Brain pericyte (primary cell): ENCODE measurements around the gene HERC4.
"Not testable (repeated sequence)": the region's sequence is repeated elsewhere in the genome, so short reads cannot be mapped to it uniquely, and the experiment has no call there.

Source experiments
- DNase-seq: peaks from one replicate; pipeline ENCODE4 v3.0.0-alpha.2; 2012; ENCODE audit warnings: low read depth, low spot score

Gene HERC4

GRCh38 chr10:68047122-68047521, 28.0 kb downstream of the HERC4 start:
- DNase-seq: no peak

- DNase-seq: no peak
Measured at GRCh38 chr10:68046642-68047041, 28.4 kb downstream of the HERC4 start.

- DNase-seq: no peak
Measured at GRCh38 chr10:68043030-68043429, 32.1 kb downstream of the HERC4 start.

- DNase-seq: no peak
Measured at GRCh38 chr10:68032113-68032512, 43.0 kb downstream of the HERC4 start.

GRCh38 chr10:68027429-68027828, 47.7 kb downstream of the HERC4 start:
- DNase-seq: no peak

GRCh38 chr10:68023292-68023691, 51.8 kb downstream of the HERC4 start:
- DNase-seq: no peak

GRCh38 chr10:68022324-68022723, 52.8 kb downstream of the HERC4 start:
- not testable (repeated sequence) for DNase-seq

- not testable (repeated sequence) for DNase-seq
Measured at GRCh38 chr10:68016519-68016918, 58.6 kb downstream of the HERC4 start.

- no peak for DNase-seq
Measured at GRCh38 chr10:68010426-68010940, 64.6 kb downstream of the HERC4 start.

- DNase-seq: no peak
Measured at GRCh38 chr10:68007356-68007755, 67.7 kb downstream of the HERC4 start.

- DNase-seq: no peak
Measured at GRCh38 chr10:68001539-68001938, 73.5 kb downstream of the HERC4 start.

- no peak for DNase-seq
Measured at GRCh38 chr10:68001000-68001399, 74.1 kb downstream of the HERC4 start.

GRCh38 chr10:67990093-67990492, 85.0 kb downstream of the HERC4 start:
- no peak for DNase-seq

- no peak for DNase-seq
Measured at GRCh38 chr10:67988606-67989005, 86.5 kb downstream of the HERC4 start.

GRCh38 chr10:67982603-67983002, 92.5 kb downstream of the HERC4 start:
- not testable (repeated sequence) for DNase-seq

GRCh38 chr10:67978749-67979148, 96.3 kb downstream of the HERC4 start:
- DNase-seq: no peak

GRCh38 chr10:67977251-67977650, 97.8 kb downstream of the HERC4 start:
- DNase-seq: no peak

- no peak for DNase-seq
Measured at GRCh38 chr10:67976292-67977245, 98.5 kb downstream of the HERC4 start.

- DNase-seq: no peak
Measured at GRCh38 chr10:67975871-67976270, 99.2 kb downstream of the HERC4 start.

GRCh38 chr10:67971311-67971710, 103.8 kb downstream of the HERC4 start:
- no peak for DNase-seq

- DNase-seq: no peak
Measured at GRCh38 chr10:67969875-67970274, 105.2 kb downstream of the HERC4 start.

GRCh38 chr10:67966035-67966434, 109.0 kb downstream of the HERC4 start:
- DNase-seq: not testable (repeated sequence)

GRCh38 chr10:67965456-67965855, 109.6 kb downstream of the HERC4 start:
- no peak for DNase-seq
